Psoas muscle (tissue), 8 donors: ENCODE measurements around the gene PC. TPM values are rescaled to one million over a fixed set of nuclear protein-coding genes. Genes with fewer than 3 reads are reported as not detected.

ENCODE experiments used
- ATAC-seq, 4 donors: fragments of 200-7000 bp; cut with Tn5 transposase; one replicate each; pipeline ENCODE4 v1.9.1; 2020; ENCODE audit warnings: moderate library complexity in 3 of 4, mild to moderate bottlenecking in 2 of 4
- DNase-seq, 2 donors: peaks; one replicate each; pipeline ENCODE4 v3.0.0-alpha.2; 2020
- H3K27ac ChIP-seq: fragments of 200-600 bp; one replicate; pipeline ENCODE4 v1.8.0; 2022
- H3K27me3 ChIP-seq, 3 donors: fragments of 200-600 bp in 1 of 3; one replicate each; pipeline versions ENCODE4 v1.6.1 to v1.8.0; 2013 to 2022; ENCODE audit warnings: low read length in 2 of 3, mild to moderate bottlenecking in 2 of 3, moderate library complexity in 1 of 3; ENCODE audit not compliant: insufficient read depth in 3 of 3
- H3K36me3 ChIP-seq, 2 donors: fragments of 200-600 bp in 1 of 2; one replicate each; pipeline versions ENCODE4 v1.6.1 to v1.8.0; 2013 to 2022; ENCODE audit warnings: low read depth in 1 of 2, mild to moderate bottlenecking in 1 of 2, moderate library complexity in 1 of 2; ENCODE audit not compliant: insufficient read depth in 1 of 2
- H3K4me1 ChIP-seq: fragments of 200-600 bp; one replicate; pipeline ENCODE4 v1.8.0; 2022
- H3K4me3 ChIP-seq: fragments of 200-600 bp; one replicate; pipeline ENCODE4 v1.8.0; 2022; ENCODE audit warnings: mild to moderate bottlenecking
- H3K9me3 ChIP-seq: fragments of 200-600 bp; one replicate; pipeline ENCODE4 v1.8.0; 2022
- CTCF ChIP-seq: fragments of 200-600 bp; IDR thresholded peaks from one replicate; pipeline ENCODE4 v1.8.0; 2022; ENCODE audit warnings: antibody characterized with exemption
- WGBS, 3 donors: extraction: QIAGEN DNeasy Blood & Tissue Kit; methylation state at CpG; one replicate each; pipeline versions ENCODE4 v1.1.6 to v1.1.7; 2013; 5-methylcytosine and 5-hydroxymethylcytosine counted together
- intact Hi-C, 2 donors: fragments of 100-400 bp; cut with DNase I; formaldehyde crosslinking; loops; one replicate each; pipeline versions ENCODE4 v1.11.0 to v1.14.2; 2022
- polyA plus RNA-seq, 3 donors: library from polyadenylated mRNA; stranded (reverse); fragments of 200-250 nt; gene quantifications; one replicate each; pipeline ENCODE4 v1.2.3, GENCODE V29; 2013
- total RNA-seq, 4 donors: library from RNA; stranded (reverse); fragmentation: NEBNext Ultra II Directional in 2 of 4; extraction: Animal tissue kit (Norgen Biotek cat#: 25700) in 2 of 4; gene quantifications; one replicate each; pipeline versions ENCODE4 v1.2.1 to v1.2.4, GENCODE V29; 2021 to 2023
- donor health status: healthy with polysubstance abuse.
- donor health status: DM: no; HTN: no; CAD: no; lungs with moderate emphysema.
- donor health status: Bipolar disorder and iron deficiency.
- donor health status: healthy.
- donor health status: DM: yes; HTN: yes; CAD: no.
- donor health status: DM: no; HTN: no; CAD: no.
- donor health status: DM: no; HTN: no; CAD: no.
- donor health status: DM: yes; HTN: yes; CAD: no.

PC gene
- total and polyA plus RNA-seq, 7 donors, result 11.1 to 48.8 (median 18.3) TPM

- no peaks in the 10 kb centered on the region for H3K36me3 ChIP-seq
Measured at GRCh38 chr11:67002921-67003411, 44.8 kb upstream of the PC start.

GRCh38 chr11:67002297-67002913 is 44.2 kb upstream of the PC start:
- no peak for ATAC-seq

More at GRCh38 chr11:67002921-67003411, 44.8 kb upstream of the PC start:
- DNase-seq (no peak), ATAC-seq (no peak)
- WGBS, 3 donors, result 89 to 93% (median 92%) methylated on average over 5 of the region's 5 CpGs
- intact Hi-C loops, result no loop called here
- TF ChIP-seq CTCF, result no peak
- H3K27me3 ChIP-seq, result no peaks in the 10 kb centered on the region
- no peak overlapping the region for H3K27ac ChIP-seq
- H3K4me3 ChIP-seq, result no peak overlapping the region
- H3K9me3 ChIP-seq, result no peaks in the 10 kb centered on the region
- H3K4me1 ChIP-seq, result no peaks in the 10 kb centered on the region

GRCh38 chr11:67001332-67001731 is 43.1 kb upstream of the PC start:
- Histone ChIP-seq H3K4me3 (no peak overlapping the region), H3K27me3 (no peaks in the 10 kb centered on the region), H3K36me3 (no peaks in the 10 kb centered on the region), H3K4me1 (no peaks in the 10 kb centered on the region), H3K27ac (no peak overlapping the region), H3K9me3 (no peaks in the 10 kb centered on the region)
- ATAC-seq, result no peak
- intact Hi-C loops, result no loop called here
- WGBS, 3 donors, result 94 to 98% (median 97%) methylated on average over 5 of the region's 5 CpGs
- no peak for DNase-seq
- no peak for TF ChIP-seq CTCF

More at GRCh38 chr11:67002297-67002913, 44.2 kb upstream of the PC start:
- DNase-seq, result no peak
- no peaks in the 10 kb centered on the region for H3K36me3 ChIP-seq
- 54 to 62% (median 58%) methylated on average over 8 of the region's 8 CpGs for WGBS, 3 donors
- TF ChIP-seq CTCF, result no peak
- no peaks in the 10 kb centered on the region for H3K27me3 ChIP-seq
- H3K27ac ChIP-seq, result no peak overlapping the region
- H3K4me3 ChIP-seq, result no peak overlapping the region
- no peaks in the 10 kb centered on the region for H3K9me3 ChIP-seq
- intact Hi-C loops, result no loop called here
- H3K4me1 ChIP-seq, result no peaks in the 10 kb centered on the region

GRCh38 chr11:66999555-66999954 is 41.4 kb upstream of the PC start:
- H3K36me3 ChIP-seq, result no peaks in the 10 kb centered on the region
- DNase-seq, result no peak
- TF ChIP-seq CTCF, result no peak
- intact Hi-C loops, result no loop called here
- H3K27ac ChIP-seq, result no peak overlapping the region
- no peak for ATAC-seq
- H3K4me3 ChIP-seq, result no peak overlapping the region
- WGBS, 3 donors, result 90 to 91% (median 90%) methylated on average over 7 of the region's 7 CpGs
- no peaks in the 10 kb centered on the region for H3K9me3 ChIP-seq
- no peaks in the 10 kb centered on the region for H3K27me3 ChIP-seq
- H3K4me1 ChIP-seq, result no peaks in the 10 kb centered on the region
